Ecto neural progenitor cell (in vitro differentiated cells): ENCODE data around the gene ATAD3B.
"Not testable (repeated sequence)": the region's sequence is repeated elsewhere in the genome, so short reads cannot be mapped to it uniquely, and the experiment has no call there.

Experiments used
- DNase-seq: peaks from one replicate; pipeline ENCODE4 v3.0.0-alpha.2; 2018; ENCODE audit warnings: low spot score

Gene ATAD3B

GRCh38 chr1:1452365-1452739 lies 19.2 kb upstream of the ATAD3B start:
- not testable (repeated sequence) for DNase-seq

- DNase-seq: no peak
Measured at GRCh38 chr1:1452882-1453281, 18.7 kb upstream of the ATAD3B start.

GRCh38 chr1:1454286-1455056 lies 17.1 kb upstream of the ATAD3B start:
- DNase-seq: not testable (repeated sequence)

- DNase-seq: no peak
Measured at GRCh38 chr1:1455366-1455884, 16.1 kb upstream of the ATAD3B start.

GRCh38 chr1:1455934-1456333 lies 15.6 kb upstream of the ATAD3B start:
- not testable (repeated sequence) for DNase-seq

GRCh38 chr1:1456683-1457255 lies 14.8 kb upstream of the ATAD3B start:
- DNase-seq: not testable (repeated sequence)

GRCh38 chr1:1459156-1459555 lies 12.4 kb upstream of the ATAD3B start:
- DNase-seq: not testable (repeated sequence)

GRCh38 chr1:1459711-1460110 lies 11.9 kb upstream of the ATAD3B start:
- not testable (repeated sequence) for DNase-seq

- DNase-seq: no peak
Measured at GRCh38 chr1:1460540-1461130, 10.9 kb upstream of the ATAD3B start.

- DNase-seq: no peak
Measured at GRCh38 chr1:1461721-1462317, 9.7 kb upstream of the ATAD3B start.

GRCh38 chr1:1462318-1462966 lies 9.1 kb upstream of the ATAD3B start:
- no peak for DNase-seq

GRCh38 chr1:1463312-1463711 lies 8.3 kb upstream of the ATAD3B start:
- DNase-seq: no peak

- not testable (repeated sequence) for DNase-seq
Measured at GRCh38 chr1:1468196-1468985, 3.2 kb upstream of the ATAD3B start.

- DNase-seq: no peak
Measured at GRCh38 chr1:1470626-1471388, 758 bp upstream of the ATAD3B start.

- DNase-seq: not testable (repeated sequence)
Measured at GRCh38 chr1:1472053-1472876, 700 bp downstream of the ATAD3B start.

GRCh38 chr1:1476011-1476410 lies 4.4 kb downstream of the ATAD3B start:
- not testable (repeated sequence) for DNase-seq

GRCh38 chr1:1477206-1477605 lies 5.6 kb downstream of the ATAD3B start:
- DNase-seq: no peak

GRCh38 chr1:1479547-1480487 lies 8.3 kb downstream of the ATAD3B start:
- no peak for DNase-seq

GRCh38 chr1:1480488-1480867 lies 8.9 kb downstream of the ATAD3B start:
- DNase-seq: not testable (repeated sequence)
